H1 (cell line): ENCODE results near the gene DGKI. TPM values are rescaled to one million over a fixed set of nuclear protein-coding genes. Genes with fewer than 3 reads are reported as not detected.

Experiments
- CTCF ChIA-PET: fragments of 300-600 bp; sonication (Branson Sonifier 250); formaldehyde crosslinking; loops from one replicate; lab custom pipeline; 2021; ENCODE audit not compliant: partially characterized antibody; lab: Charles Lee
- POLR2A ChIA-PET: fragments of 300-600 bp; sonication (Branson Sonifier 250); formaldehyde crosslinking; loops from one replicate; lab custom pipeline; 2021; ENCODE audit warnings: inconsistent platforms; ENCODE audit not compliant: partially characterized antibody; lab: Charles Lee
- DNase-seq, 2 experiments: peaks; one replicate each; pipeline versions ENCODE4 v3.0.0 to v3.0.0-alpha.2; 2010 to 2022; ENCODE audit warnings: low spot score in 2 of 2, low read depth in 1 of 2, mixed read lengths in 1 of 2
- FAIRE-seq: peaks from 2 replicates; lab custom pipeline; 2011; peaks lifted over from hg19 to GRCh38; lab: Jason Lieb, UNC
- H2AFZ ChIP-seq: 2 replicates; pipeline ENCODE4 v1.8.1; 2012; ENCODE audit warnings: low read length, inconsistent platforms
- H2AK5ac ChIP-seq: 2 replicates; pipeline ENCODE4 v1.6.1; 2013; ENCODE audit warnings: low read depth, low read length
- H2BK120ac ChIP-seq: replicated peaks from 2 replicates; pipeline ENCODE3; 2013; ENCODE audit warnings: low read depth, low read length, inconsistent platforms
- H2BK12ac ChIP-seq: 2 replicates; pipeline ENCODE4 v1.6.1; 2013; ENCODE audit warnings: low read depth, low read length
- H2BK15ac ChIP-seq: 2 replicates; pipeline ENCODE4 v1.6.1; 2013; ENCODE audit warnings: low read length
- H2BK20ac ChIP-seq: 2 replicates; pipeline ENCODE4 v1.6.1; 2013; ENCODE audit warnings: low read length
- H2BK5ac ChIP-seq: 2 replicates; pipeline ENCODE4 v1.6.1; 2013; ENCODE audit warnings: low read depth, low read length
- H3K14ac ChIP-seq: 2 replicates; pipeline ENCODE4 v1.6.1; 2013; ENCODE audit warnings: inconsistent platforms; ENCODE audit not compliant: insufficient read length
- H3K18ac ChIP-seq: 2 replicates; pipeline ENCODE4 v1.6.1; 2013; ENCODE audit warnings: low read length; ENCODE audit errors: extremely low read depth
- H3K23ac ChIP-seq: 2 replicates; pipeline ENCODE4 v1.6.1; 2013; ENCODE audit warnings: inconsistent platforms; ENCODE audit not compliant: insufficient read length
- H3K23me2 ChIP-seq: 2 replicates; pipeline ENCODE4 v1.6.1; 2013; ENCODE audit warnings: low read depth, low read length
- H3K27ac ChIP-seq: 2 replicates; pipeline ENCODE4 v1.6.1; 2011; ENCODE audit warnings: low read depth, low read length, inconsistent platforms
- H3K27me3 ChIP-seq, 4 experiments: replicated peaks in 1 of 4; 1 replicate in 1 of 4; 2 replicates in 3 of 4; pipeline versions ENCODE4 v1.6.1 to v1.8.1; 2011 to 2013; ENCODE audit warnings: low read length in 3 of 4, mild to moderate bottlenecking in 3 of 4, inconsistent platforms in 2 of 4, mixed read lengths in 2 of 4, moderate library complexity in 1 of 4; ENCODE audit not compliant: control insufficient read depth in 3 of 4, insufficient read depth in 3 of 4; ENCODE audit errors: extremely low read depth in 1 of 4
- H3K36me3 ChIP-seq, 4 experiments: 2 replicates each; pipeline versions ENCODE4 v1.6.1 to v1.8.1; 2011 to 2013; ENCODE audit warnings: mild to moderate bottlenecking in 4 of 4, low read length in 3 of 4, moderate library complexity in 2 of 4, control low read depth in 1 of 4, inconsistent platforms in 1 of 4; ENCODE audit not compliant: insufficient read depth in 4 of 4, control insufficient read depth in 2 of 4
- H3K4ac ChIP-seq: replicated peaks from 2 replicates; pipeline ENCODE3; 2013; ENCODE audit warnings: low read length, low read depth, mixed read lengths, inconsistent platforms; ENCODE audit not compliant: insufficient read length
- H3K4me1 ChIP-seq, 4 experiments: replicated peaks in 1 of 4; 1 replicate in 1 of 4; 2 replicates in 3 of 4; pipeline versions ENCODE4 v1.6.1 to v1.8.1; 2011 to 2013; ENCODE audit warnings: low read length in 3 of 4, inconsistent platforms in 2 of 4, mixed read lengths in 1 of 4; ENCODE audit not compliant: insufficient read depth in 4 of 4, control insufficient read depth in 3 of 4
- H3K4me2 ChIP-seq, 2 experiments: 2 replicates each; pipeline versions ENCODE4 v1.6.1 to v1.8.1; 2011 to 2013; ENCODE audit warnings: low read depth in 2 of 2, low read length in 2 of 2, control low read depth in 1 of 2, inconsistent platforms in 1 of 2, mild to moderate bottlenecking in 1 of 2; ENCODE audit not compliant: insufficient read depth in 1 of 2
- H3K4me3 ChIP-seq, 4 experiments: fragments of 200-600, 300-600 bp in 1 of 4; sonication (generic), shearing (Covaris generic), sonication (Bioruptor Twin) in 1 of 4; 2 replicates each; pipeline versions ENCODE4 v1.5.1 to v1.8.1; 2011 to 2016; ENCODE audit warnings: low read length in 4 of 4, low read depth in 3 of 4, control low read depth in 2 of 4, inconsistent platforms in 2 of 4, mild to moderate bottlenecking in 2 of 4, mixed read lengths in 1 of 4, moderate library complexity in 1 of 4; ENCODE audit not compliant: insufficient read depth in 2 of 4; ENCODE audit errors: extremely low read depth in 1 of 4
- H3K56ac ChIP-seq: replicated peaks from 2 replicates; pipeline ENCODE3; 2013; ENCODE audit warnings: low read depth, mild to moderate bottlenecking, mixed read lengths, low read length, inconsistent platforms; ENCODE audit not compliant: insufficient read length
- H3K79me1 ChIP-seq: 2 replicates; pipeline ENCODE4 v1.6.1; 2013; ENCODE audit warnings: low read depth, low read length, control low read depth
- H3K79me2 ChIP-seq, 2 experiments: 2 replicates each; pipeline versions ENCODE4 v1.6.1 to v1.8.1; 2012 to 2013; ENCODE audit warnings: low read length in 2 of 2, mild to moderate bottlenecking in 2 of 2, inconsistent platforms in 1 of 2; ENCODE audit not compliant: insufficient read depth in 2 of 2, control insufficient read depth in 1 of 2
- H3K9ac ChIP-seq, 4 experiments: replicated peaks in 1 of 4; 1 replicate in 1 of 4; 2 replicates in 3 of 4; pipeline versions ENCODE4 v1.6.1 to v1.8.1; 2011 to 2013; ENCODE audit warnings: low read depth in 3 of 4, low read length in 3 of 4, control low read depth in 2 of 4, mild to moderate bottlenecking in 2 of 4, moderate library complexity in 2 of 4, inconsistent platforms in 1 of 4; ENCODE audit errors: extremely low read depth in 1 of 4
- H3K9me3 ChIP-seq, 2 experiments: 2 replicates each; pipeline versions ENCODE4 v1.6.1 to v1.8.1; 2012 to 2013; ENCODE audit warnings: mild to moderate bottlenecking in 2 of 2, moderate library complexity in 2 of 2, control low read depth in 1 of 2, inconsistent platforms in 1 of 2, low read depth in 1 of 2, low read length in 1 of 2, mixed read lengths in 1 of 2; ENCODE audit not compliant: insufficient read depth in 2 of 2
- H4K20me1 ChIP-seq, 2 experiments: replicated peaks in 1 of 2; 2 replicates each; pipeline versions ENCODE3 to v1.8.1; 2011 to 2013; ENCODE audit warnings: inconsistent platforms in 2 of 2, low read length in 2 of 2, mild to moderate bottlenecking in 1 of 2; ENCODE audit not compliant: insufficient read depth in 2 of 2, control insufficient read depth in 1 of 2
- H4K5ac ChIP-seq: 2 replicates; pipeline ENCODE4 v1.6.1; 2013; ENCODE audit warnings: low read length, low read depth, mixed read lengths, inconsistent platforms; ENCODE audit not compliant: insufficient read length
- H4K8ac ChIP-seq: 2 replicates; pipeline ENCODE4 v1.8.0; 2013; ENCODE audit warnings: mild to moderate bottlenecking, moderate library complexity, low read length, inconsistent platforms; ENCODE audit not compliant: insufficient read depth; ENCODE audit errors: extremely low read depth
- H4K91ac ChIP-seq: replicated peaks from 2 replicates; pipeline ENCODE3; 2013; ENCODE audit warnings: low read length, mixed read lengths, inconsistent platforms; ENCODE audit not compliant: insufficient read length
- HDAC2 ChIP-seq, 2 experiments: fragments of 300-600 bp in 1 of 2; sonication (generic) in 1 of 2; IDR thresholded peaks; 2 replicates each; pipeline ENCODE4 v1.6.1; 2011 to 2012; ENCODE audit warnings: low read depth in 2 of 2, low read length in 2 of 2, mild to moderate bottlenecking in 2 of 2, moderate library complexity in 2 of 2, borderline replicate concordance in 1 of 2, inconsistent platforms in 1 of 2
- YY1 ChIP-seq: IDR thresholded peaks from 2 replicates; pipeline ENCODE4 v1.6.1; 2011; ENCODE audit warnings: low read depth, mild to moderate bottlenecking, low read length
- WGBS, 2 experiments: shearing (Covaris generic) in 1 of 2; methylation state at CpG; one replicate each; pipeline versions ENCODE4 v1.1.6 to v1.1.7; 2013 to 2015; ENCODE audit warnings: low lambda C conversion rate in 2 of 2, mixed read lengths in 2 of 2, inconsistent platforms in 1 of 2, low coverage in 1 of 2, missing lambda C conversion rate in 1 of 2; ENCODE audit not compliant: insufficient replicate concordance in 2 of 2, insufficient coverage in 1 of 2, insufficient read length in 1 of 2; ENCODE audit errors: extremely low coverage in 1 of 2, missing lambda C conversion rate in 1 of 2; 5-methylcytosine and 5-hydroxymethylcytosine counted together
- polyA plus RNA-seq, 7 experiments: library from polyadenylated mRNA; depleted of rRNA in 3 of 7; stranded (reverse) in 5 of 7; unstranded in 2 of 7; fragments of >200 nt in 5 of 7; fragments of 200-250 nt in 2 of 7; gene quantifications; 1 replicate in 5 of 7; 2 replicates in 1 of 7; 4 replicates in 1 of 7; pipeline versions ENCODE4 v1.2.1 to v1.2.3, GENCODE V29; 2011 to 2013; ENCODE audit warnings: missing spikeins in 2 of 7, mixed read lengths in 2 of 7
- total RNA-seq: library from RNA; stranded (reverse); fragmentation: NEBNext Ultra II Directional; extraction: Animal tissue kit (Norgen Biotek cat#: 25700); gene quantifications from 2 replicates; pipeline ENCODE4 v1.2.1, GENCODE V29; 2021

The DGKI gene
- total and polyA plus RNA-seq, 2 of the 8 experiments (the other 6 are each of a cell fraction or from before 2014, with no cell fraction given) = 0.20 to 0.71 TPM

- Histone ChIP-seq H3K14ac (no peak overlapping the region), H3K23ac (no peak overlapping the region), H3K4me2 (peak overlapping the region; percentile 5 to 46; a peak in 3 of 4 replicates)
- POLR2A ChIA-PET = interaction anchor here (1.2 kb wide), 1 partner anchor 14 kb away, joined by 3 read pairs; no protein-coding TSS in a partner anchor
- TF ChIP-seq YY1 = 0 out of 2 replicates have a peak, but pooled peaks have one; percentile 46
- no peak for TF ChIP-seq HDAC2 (IDR thresholded peaks at IDR 0.05; ENCODE audit: borderline replicate concordance in 1 of 2, low read depth in 2 of 2, low read length in 2 of 2)
- TF ChIP-seq, all 59 proteins: peak for 1
- Histone ChIP-seq H3K79me1 (no peaks in the 10 kb centered on the region), H4K20me1 (no peaks in the 10 kb centered on the region), H2AK5ac (no peak overlapping the region), H4K5ac (no peak overlapping the region), H2BK15ac (no peak overlapping the region), H2BK5ac (no peak overlapping the region; the same call in 1 of the 2 replicates), H3K36me3 (no peaks in the 10 kb centered on the region), H3K9me3 (no peaks in the 10 kb centered on the region), H3K56ac (no peak overlapping the region), H3K9ac (no peak overlapping the region), H2AFZ (no peak overlapping the region), H3K4ac (no peak overlapping the region), H3K18ac (no peak overlapping the region; the same call in 1 of the 2 replicates), H3K23me2 (no peaks in the 10 kb centered on the region; the same call in 1 of the 2 replicates), H4K91ac (no peak overlapping the region), H2BK12ac (no peak overlapping the region), H3K27me3 (no peaks in the 10 kb centered on the region), H2BK120ac (peak overlapping the region; percentile 51), H3K4me1 (peaks cover 0 to 15% (median 9%) of the 10 kb centered on the region in 4 experiments; a peak in 5 of 7 replicates), H3K4me3 (no peak overlapping the region), H4K8ac (no peak overlapping the region), H3K79me2 (no peaks in the 10 kb centered on the region), H3K27ac (no peak overlapping the region), H2BK20ac (peak overlapping the region; percentile 53; the same call in 1 of the 2 replicates)
- 66% methylated on average over 11 of the region's 11 CpGs; no CpG with 5 or more reads in 1 of the 2 experiments for WGBS, 2 experiments
- DNase-seq = no peak
- no peak for FAIRE-seq
- CTCF ChIA-PET = interaction anchor here (0.6 to 3.2 kb wide), 4 partner anchors 15 to 225 kb away, joined by 3 to 19 read pairs (median 4); no protein-coding TSS in a partner anchor
Observed at GRCh38 chr7:137674551-137675409, 172.0 kb downstream of the DGKI start.
